GM23248 (cell line): ENCODE measurements around the gene SDK2. TPM values are rescaled to one million over a fixed set of nuclear protein-coding genes. Genes with fewer than 3 reads are reported as not detected.

Experiments used
- DNase-seq: peaks from one replicate; pipeline ENCODE4 v3.0.0-alpha.2; 2015
- H2AFZ ChIP-seq: fragments of 200-600 bp; sonication (generic); 2 replicates; pipeline ENCODE4 v1.6.1; 2016; ENCODE audit warnings: antibody characterized with exemption
- H3F3A ChIP-seq: fragments of 200-600 bp; sonication (generic); 2 replicates; pipeline ENCODE4 v1.6.1; 2016; ENCODE audit warnings: mild to moderate bottlenecking, antibody characterized with exemption, mixed run types; ENCODE audit not compliant: insufficient read depth
- H3K27ac ChIP-seq: fragments of 200-600 bp; sonication (generic); 2 replicates; pipeline ENCODE4 v1.5.1; 2016; ENCODE audit warnings: mild to moderate bottlenecking
- H3K27me3 ChIP-seq: fragments of 200-600 bp; sonication (generic); replicated peaks from 2 replicates; pipeline ENCODE4 v1.6.1; 2016; ENCODE audit warnings: mild to moderate bottlenecking; ENCODE audit not compliant: insufficient read depth
- H3K36me3 ChIP-seq: fragments of 200-600 bp; sonication (generic); 2 replicates; pipeline ENCODE4 v1.6.1; 2016; ENCODE audit warnings: low read depth, mild to moderate bottlenecking
- H3K4me1 ChIP-seq: fragments of 200-600 bp; sonication (generic); 2 replicates; pipeline ENCODE4 v1.6.1; 2016; ENCODE audit warnings: mild to moderate bottlenecking; ENCODE audit not compliant: insufficient read depth
- H3K4me2 ChIP-seq: fragments of 200-600 bp; sonication (generic); one replicate; pipeline ENCODE4 v1.6.1; 2016; ENCODE audit warnings: mild to moderate bottlenecking; ENCODE audit not compliant: unreplicated experiment
- H3K4me3 ChIP-seq: fragments of 200-600 bp; sonication (generic); 2 replicates; pipeline ENCODE4 v1.5.1; 2016; ENCODE audit warnings: mild to moderate bottlenecking
- H3K79me2 ChIP-seq: fragments of 200-600 bp; sonication (generic); 2 replicates; pipeline ENCODE4 v1.6.1; 2016; ENCODE audit warnings: mild to moderate bottlenecking; ENCODE audit not compliant: insufficient read depth
- H3K9ac ChIP-seq: fragments of 200-600 bp; sonication (generic); 2 replicates; pipeline ENCODE4 v1.6.1; 2016; ENCODE audit warnings: mild to moderate bottlenecking
- H3K9me2 ChIP-seq: fragments of 200-600 bp; sonication (generic); 2 replicates; pipeline ENCODE4 v1.6.1; 2016; ENCODE audit warnings: mixed run types, mild to moderate bottlenecking, moderate library complexity; ENCODE audit not compliant: insufficient read depth
- H3K9me3 ChIP-seq: fragments of 200-600 bp; sonication (generic); one replicate; pipeline ENCODE4 v1.6.1; 2017; ENCODE audit warnings: low read depth
- H4K20me1 ChIP-seq: fragments of 200-600 bp; sonication (generic); 2 replicates; pipeline ENCODE4 v1.6.0; 2016; ENCODE audit not compliant: insufficient read depth
- EZH2 ChIP-seq: fragments of 200-600 bp; sonication (generic); IDR thresholded peaks from 2 replicates; pipeline ENCODE4 v1.6.1; 2018; ENCODE audit warnings: antibody characterized with exemption, mild to moderate bottlenecking; ENCODE audit not compliant: insufficient read depth, poor library complexity, severe bottlenecking
- EZH2phosphoT487 ChIP-seq: fragments of 200-600 bp; sonication (generic); IDR thresholded peaks from 2 replicates; pipeline ENCODE4 v1.6.1; 2018; ENCODE audit warnings: antibody characterized with exemption, moderate library complexity, mild to moderate bottlenecking, low read depth; ENCODE audit not compliant: insufficient read depth
- WGBS, 2 experiments: methylation state at CpG; one replicate each; pipeline ENCODE4 v1.1.6; 2015 to 2017; ENCODE audit warnings: low lambda C conversion rate in 2 of 2, low coverage in 1 of 2; ENCODE audit errors: missing lambda C conversion rate in 2 of 2; 5-methylcytosine and 5-hydroxymethylcytosine counted together
- in situ Hi-C: fragments of 300-500 bp; cut with MboI; formaldehyde crosslinking; loops from 2 replicates; pipeline ENCODE4 v1.15.0; 2020
- polyA plus RNA-seq: library from polyadenylated mRNA; unstranded; fragments of >200 nt; fragmentation: Nextera tagmentation; extraction: Ambion mirVana; gene quantifications from 2 replicates; pipeline ENCODE4 v1.2.1, GENCODE V29; 2016
- total RNA-seq: library from RNA; depleted of rRNA; stranded (reverse); fragments of >200 nt; shearing (Covaris generic); gene quantifications from 2 replicates; pipeline ENCODE4 v1.2.3, GENCODE V29; 2014

SDK2 gene
- total and polyA plus RNA-seq, 2 experiments from 2014 or later: under 0.01 to 0.03 TPM

DNA sequence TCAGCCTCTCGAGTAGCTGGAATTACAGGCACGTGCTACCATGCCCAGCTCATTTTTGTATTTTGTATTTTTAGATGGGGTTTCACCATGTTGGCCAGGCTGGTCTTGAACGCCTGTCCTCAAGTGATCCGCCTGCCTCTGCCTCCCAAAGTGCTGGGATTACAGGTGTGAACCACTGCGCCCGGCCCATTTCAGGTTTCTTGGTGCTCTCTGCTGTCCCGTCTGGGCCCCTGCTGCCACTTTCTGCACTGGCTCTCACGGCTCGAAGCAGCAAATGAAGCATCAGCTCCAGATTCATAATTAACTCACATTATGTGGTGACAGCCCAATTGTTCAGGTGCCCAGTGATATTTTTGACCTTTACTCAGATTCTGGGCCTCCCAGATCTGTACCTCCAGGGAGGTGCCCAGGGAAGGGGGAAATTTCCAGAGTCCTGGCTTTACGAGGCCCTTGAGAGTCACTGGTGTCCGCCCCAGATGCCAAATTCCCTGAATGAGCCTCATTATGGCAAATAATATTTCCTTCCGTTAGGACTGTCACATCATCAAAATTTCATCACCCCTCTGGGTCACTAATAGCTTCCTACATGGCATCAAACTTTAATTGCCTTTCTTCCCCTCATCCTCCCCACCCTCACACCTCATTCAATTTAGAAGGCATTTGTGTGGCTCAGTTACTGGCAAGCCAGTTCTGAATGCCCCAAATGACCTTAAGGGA is 9.0 kb downstream of the SDK2 start:
- no peaks in the 10 kb centered on the region for H3K4me1 ChIP-seq
- H3K79me2 ChIP-seq: no peaks in the 10 kb centered on the region
- 0 out of 2 replicates have a peak, but pooled peaks cover 3% of the 10 kb centered on the region for H3K27me3 ChIP-seq
- DNase-seq: no peak
- no peak overlapping the region for H3K4me2 ChIP-seq
- WGBS, 2 experiments: 42 to 44% methylated on average over 12 of the region's 12 CpGs
- H3K9me3 ChIP-seq: no peaks in the 10 kb centered on the region
- no peaks in the 10 kb centered on the region for H3K36me3 ChIP-seq
- in situ Hi-C loops: no loop called here
- no peaks in the 10 kb centered on the region for H3K9me2 ChIP-seq
- TF ChIP-seq EZH2phosphoT487 (no peak), EZH2 (no peak)
- H3K9ac ChIP-seq: no peak overlapping the region
- no peaks in the 10 kb centered on the region for H4K20me1 ChIP-seq
- no peak overlapping the region for H2AFZ ChIP-seq
- no peak overlapping the region for H3K27ac ChIP-seq
- no peaks in the 10 kb centered on the region for H3F3A ChIP-seq
- H3K4me3 ChIP-seq: no peak overlapping the region

DNA sequence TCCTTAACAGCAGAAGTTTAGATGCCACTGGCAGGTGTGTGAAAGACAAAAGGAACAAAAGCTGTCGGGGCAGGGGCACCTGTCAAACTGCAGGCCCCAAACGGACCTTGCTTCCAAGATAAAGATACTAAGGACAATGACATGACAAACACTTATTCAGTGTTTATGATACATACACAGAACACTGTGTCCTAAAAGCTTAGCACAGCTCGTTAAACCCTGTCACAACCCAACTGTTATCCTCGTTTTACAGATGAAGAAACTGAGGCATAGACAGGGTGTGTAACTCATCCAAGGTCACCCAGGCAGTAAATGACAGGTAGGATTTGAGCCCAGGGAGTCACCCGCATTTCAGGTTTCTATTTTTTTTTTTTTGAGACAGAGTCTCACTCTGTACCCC is 9.6 kb downstream of the SDK2 start:
- Histone ChIP-seq H3K27me3 (0 out of 2 replicates have a peak, but pooled peaks cover 3% of the 10 kb centered on the region), H3F3A (no peaks in the 10 kb centered on the region), H3K9me3 (no peaks in the 10 kb centered on the region), H2AFZ (no peak overlapping the region), H3K9ac (no peak overlapping the region), H3K27ac (no peak overlapping the region), H3K79me2 (no peaks in the 10 kb centered on the region), H3K9me2 (no peaks in the 10 kb centered on the region), H3K4me1 (no peaks in the 10 kb centered on the region), H3K4me3 (no peak overlapping the region), H4K20me1 (no peaks in the 10 kb centered on the region), H3K4me2 (no peak overlapping the region), H3K36me3 (no peaks in the 10 kb centered on the region)
- in situ Hi-C loops: no loop called here
- WGBS, 2 experiments: 33 to 44% methylated on average over 5 of the region's 5 CpGs
- TF ChIP-seq EZH2phosphoT487: no peak
- DNase-seq: no peak

DNA sequence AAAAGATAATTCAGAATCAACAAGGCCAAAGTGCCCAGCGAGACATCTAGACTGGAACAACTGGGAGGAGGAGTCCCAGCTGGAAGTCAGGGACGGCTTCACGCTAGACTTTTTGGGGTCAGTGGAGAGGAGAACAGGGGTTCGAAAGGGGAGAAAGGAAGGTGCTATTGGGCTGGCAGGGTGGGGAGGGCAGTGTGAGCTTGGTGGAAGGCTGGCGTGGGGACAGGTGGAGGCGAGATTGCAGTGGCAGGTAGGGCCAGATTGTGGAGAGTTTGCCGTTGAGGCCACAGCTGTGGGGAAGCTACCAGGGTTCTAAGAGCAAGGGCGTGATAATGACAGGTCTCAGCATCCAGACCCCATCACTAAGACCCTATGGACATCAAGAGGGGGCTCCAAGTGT is 10.5 kb downstream of the SDK2 start:
- H3K36me3 ChIP-seq: no peaks in the 10 kb centered on the region
- no peak overlapping the region for H3K27ac ChIP-seq
- in situ Hi-C loops: no loop called here
- H3F3A ChIP-seq: no peaks in the 10 kb centered on the region
- 0 out of 2 replicates have a peak, but pooled peaks cover 3% of the 10 kb centered on the region for H3K27me3 ChIP-seq
- H3K79me2 ChIP-seq: no peaks in the 10 kb centered on the region
- TF ChIP-seq EZH2: no peak
- TF ChIP-seq EZH2phosphoT487: no peak
- H2AFZ ChIP-seq: no peak overlapping the region
- 52 to 55% methylated on average over 8 of the region's 8 CpGs for WGBS, 2 experiments
- no peak overlapping the region for H3K4me3 ChIP-seq
- H3K4me2 ChIP-seq: no peak overlapping the region
- no peaks in the 10 kb centered on the region for H3K9me2 ChIP-seq
- H3K9me3 ChIP-seq: no peaks in the 10 kb centered on the region
- no peaks in the 10 kb centered on the region for H3K4me1 ChIP-seq
- H4K20me1 ChIP-seq: no peaks in the 10 kb centered on the region
- no peak overlapping the region for H3K9ac ChIP-seq
- no peak for DNase-seq

DNA sequence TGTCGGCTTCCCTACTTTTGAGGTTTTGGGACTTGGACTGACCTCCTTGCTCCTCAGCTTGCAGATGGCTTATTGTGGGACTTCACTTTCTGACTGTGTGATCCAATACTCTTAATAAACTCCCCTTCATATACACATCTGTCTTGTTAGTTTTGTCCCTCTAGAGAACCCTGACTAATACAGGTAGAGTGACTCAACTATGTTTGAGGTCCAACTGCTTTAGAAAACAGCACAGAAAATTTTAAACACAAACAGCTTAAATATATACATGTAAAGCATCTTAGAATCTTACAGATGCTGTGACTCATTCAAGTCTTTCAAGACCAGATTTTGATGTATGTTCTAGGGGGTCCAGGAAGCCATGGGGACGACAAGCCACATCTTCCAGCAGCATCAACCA is 11.7 kb downstream of the SDK2 start:
- H3K4me1 ChIP-seq: no peaks in the 10 kb centered on the region
- no peaks in the 10 kb centered on the region for H3F3A ChIP-seq
- H3K36me3 ChIP-seq: no peaks in the 10 kb centered on the region
- no peak overlapping the region for H3K4me3 ChIP-seq
- H3K9me3 ChIP-seq: no peaks in the 10 kb centered on the region
- in situ Hi-C loops: no loop called here
- H3K79me2 ChIP-seq: no peaks in the 10 kb centered on the region
- H3K27me3 ChIP-seq: 0 out of 2 replicates have a peak, but pooled peaks cover 3% of the 10 kb centered on the region
- no peak overlapping the region for H3K4me2 ChIP-seq
- no peaks in the 10 kb centered on the region for H3K9me2 ChIP-seq
- H3K9ac ChIP-seq: no peak overlapping the region
- H2AFZ ChIP-seq: no peak overlapping the region
- no peak for TF ChIP-seq EZH2
- no peak for TF ChIP-seq EZH2phosphoT487
- 38 to 41% methylated on average over 2 of the region's 2 CpGs for WGBS, 2 experiments
- no peak for DNase-seq
- no peak overlapping the region for H3K27ac ChIP-seq
- no peaks in the 10 kb centered on the region for H4K20me1 ChIP-seq
